ENCODE measurements around the gene CLMN. TPM values are rescaled to one million over a fixed set of nuclear protein-coding genes. Genes with fewer than 3 reads are reported as not detected.

The CLMN gene
- total RNA-seq, 2 donors from 2014 or later = 24.6 to 39.3 TPM

DNA sequence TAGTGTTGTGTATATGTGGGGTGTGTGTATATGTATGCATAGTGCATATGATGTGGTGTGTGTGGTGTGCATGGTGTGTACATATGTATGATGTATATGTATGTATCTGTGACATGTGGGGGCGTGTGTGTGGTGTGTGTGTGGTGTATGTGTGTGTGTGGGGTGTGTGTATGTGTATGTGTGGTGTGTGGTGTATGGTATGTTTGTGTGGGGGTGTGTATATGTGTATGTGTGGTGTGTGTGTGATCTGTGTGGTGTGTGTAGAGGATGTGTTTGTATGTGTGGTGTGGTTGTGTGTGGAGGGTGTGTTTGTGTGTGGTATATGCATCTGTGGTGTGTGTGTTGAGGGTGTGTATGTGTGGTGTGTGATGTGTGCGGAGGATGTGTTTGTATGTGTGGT, 61.6 kb downstream of the CLMN start:
- Histone ChIP-seq H3K4me1 (replicated peaks) (peaks cover 6% of the 10 kb centered on the region), H3K4me3 (no peak overlapping the region), H3K9me3 (no peaks in the 10 kb centered on the region), H3K27me3 (replicated peaks; ENCODE audit: insufficient read depth) (no peaks in the 10 kb centered on the region), H3K36me3 (no peaks in the 10 kb centered on the region), H3K27ac (no peak overlapping the region)
- intact Hi-C loops (cut with DNase I) = no loop called here
- 94% methylated on average over 2 of the region's 2 CpGs for WGBS
- TF ChIP-seq POLR2AphosphoS5 (IDR thresholded peaks at IDR 0.05) (no peak), POLR2A (IDR thresholded peaks at IDR 0.05) (no peak)
- TF ChIP-seq, protein P1, sequence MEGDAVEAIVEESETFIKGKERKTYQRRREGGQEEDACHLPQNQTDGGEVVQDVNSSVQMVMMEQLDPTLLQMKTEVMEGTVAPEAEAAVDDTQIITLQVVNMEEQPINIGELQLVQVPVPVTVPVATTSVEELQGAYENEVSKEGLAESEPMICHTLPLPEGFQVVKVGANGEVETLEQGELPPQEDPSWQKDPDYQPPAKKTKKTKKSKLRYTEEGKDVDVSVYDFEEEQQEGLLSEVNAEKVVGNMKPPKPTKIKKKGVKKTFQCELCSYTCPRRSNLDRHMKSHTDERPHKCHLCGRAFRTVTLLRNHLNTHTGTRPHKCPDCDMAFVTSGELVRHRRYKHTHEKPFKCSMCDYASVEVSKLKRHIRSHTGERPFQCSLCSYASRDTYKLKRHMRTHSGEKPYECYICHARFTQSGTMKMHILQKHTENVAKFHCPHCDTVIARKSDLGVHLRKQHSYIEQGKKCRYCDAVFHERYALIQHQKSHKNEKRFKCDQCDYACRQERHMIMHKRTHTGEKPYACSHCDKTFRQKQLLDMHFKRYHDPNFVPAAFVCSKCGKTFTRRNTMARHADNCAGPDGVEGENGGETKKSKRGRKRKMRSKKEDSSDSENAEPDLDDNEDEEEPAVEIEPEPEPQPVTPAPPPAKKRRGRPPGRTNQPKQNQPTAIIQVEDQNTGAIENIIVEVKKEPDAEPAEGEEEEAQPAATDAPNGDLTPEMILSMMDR (IDR thresholded peaks at IDR 0.05) = no peak
- no peak for DNase-seq (ENCODE audit: low spot score)

DNA sequence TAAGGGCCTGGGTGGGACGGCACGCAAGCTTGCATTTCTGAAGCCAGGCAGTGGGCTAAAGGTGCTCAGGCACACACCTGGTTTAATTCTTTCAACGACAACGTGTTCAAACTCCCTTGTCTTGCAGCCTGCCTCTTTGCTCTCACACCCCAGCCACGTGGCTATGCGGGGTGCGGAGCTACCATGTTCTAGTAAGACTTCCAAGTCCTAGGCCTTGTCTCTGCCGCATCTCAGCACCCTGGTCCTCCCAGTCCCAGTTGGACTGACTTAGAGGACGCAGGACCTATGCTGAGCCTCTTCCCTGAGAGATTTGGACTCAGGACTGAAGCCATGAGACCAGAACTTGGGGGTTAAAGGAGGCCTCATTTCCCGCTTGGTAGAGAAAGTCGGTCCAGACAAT, 62.2 kb downstream of the CLMN start:
- Histone ChIP-seq H3K4me1 (replicated peaks) (peaks cover 2% of the 10 kb centered on the region), H3K27me3 (replicated peaks; ENCODE audit: insufficient read depth) (no peaks in the 10 kb centered on the region), H3K27ac (no peak overlapping the region), H3K36me3 (no peaks in the 10 kb centered on the region), H3K9me3 (no peaks in the 10 kb centered on the region), H3K4me3 (no peak overlapping the region)
- 91% methylated on average over 11 of the region's 11 CpGs for WGBS
- intact Hi-C loops (cut with DNase I) = no loop called here
- no peak for DNase-seq (ENCODE audit: low spot score)
- TF ChIP-seq, protein P1 (IDR thresholded peaks at IDR 0.05) = no peak
- TF ChIP-seq POLR2A (IDR thresholded peaks at IDR 0.05) (no peak), POLR2AphosphoS5 (IDR thresholded peaks at IDR 0.05) (no peak)

DNA sequence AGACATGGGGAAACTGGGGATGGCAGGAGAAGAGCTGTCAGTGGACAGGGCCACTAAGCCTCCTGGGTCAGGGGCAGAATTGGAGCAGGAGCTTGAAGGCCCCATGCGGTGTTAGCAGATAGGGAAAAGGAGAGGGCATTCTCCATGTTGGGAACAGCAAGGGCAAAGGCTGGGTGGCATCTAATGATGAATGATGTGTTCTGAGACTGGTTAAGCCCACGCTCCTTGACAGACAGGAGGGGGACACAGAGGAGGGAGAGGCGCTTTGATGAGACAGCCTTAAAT, 63.0 kb downstream of the CLMN start:
- Histone ChIP-seq H3K27ac (no peak overlapping the region), H3K4me1 (replicated peaks) (no peaks in the 10 kb centered on the region), H3K4me3 (no peak overlapping the region), H3K36me3 (no peaks in the 10 kb centered on the region), H3K9me3 (no peaks in the 10 kb centered on the region), H3K27me3 (replicated peaks; ENCODE audit: insufficient read depth) (no peaks in the 10 kb centered on the region)
- DNase-seq (ENCODE audit: low spot score) = no peak
- intact Hi-C loops (cut with DNase I) = no loop called here
- no peak for TF ChIP-seq POLR2AphosphoS5 (IDR thresholded peaks at IDR 0.05)
- TF ChIP-seq POLR2A (IDR thresholded peaks at IDR 0.05) = no peak
- TF ChIP-seq, protein P1 (IDR thresholded peaks at IDR 0.05) = no peak
- 94% methylated on average over 3 of the region's 3 CpGs for WGBS

DNA sequence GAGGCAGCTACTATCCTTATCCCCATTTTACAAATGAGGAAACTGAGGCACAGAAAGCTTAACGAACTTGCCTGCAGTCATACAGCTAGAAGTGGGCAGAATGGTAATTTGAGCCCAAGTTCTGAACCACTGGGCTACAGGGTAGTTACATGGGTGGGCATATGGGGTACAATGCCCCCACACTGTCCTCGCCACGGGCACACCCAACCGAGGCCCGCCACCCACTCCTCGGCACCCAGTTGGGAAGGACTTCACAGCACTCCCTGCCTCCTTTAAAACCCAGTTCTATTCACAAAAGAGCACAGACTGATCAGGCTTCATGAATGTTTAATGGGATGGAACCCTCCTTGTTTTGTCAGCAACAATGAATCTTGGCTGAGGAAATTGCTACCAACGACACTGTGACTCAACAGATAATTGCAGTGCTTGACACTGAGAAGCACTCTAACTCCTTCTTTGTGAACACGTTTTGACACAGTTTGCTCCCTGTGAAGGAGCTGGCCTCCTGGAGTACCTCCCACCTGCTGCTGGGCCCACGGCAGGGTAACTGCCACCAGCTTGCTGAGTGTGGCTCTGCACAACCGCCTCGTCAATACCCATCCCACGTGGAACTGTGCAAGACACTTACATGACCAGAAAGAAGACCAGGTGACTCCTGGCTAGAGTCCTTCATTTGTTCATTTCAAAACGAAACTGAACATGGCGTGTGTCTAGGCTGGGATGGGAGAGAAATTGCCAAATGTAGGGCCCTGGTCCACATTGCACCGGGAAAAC, 63.5 kb downstream of the CLMN start:
- Histone ChIP-seq H3K4me3 (no peak overlapping the region), H3K4me1 (replicated peaks) (no peaks in the 10 kb centered on the region), H3K36me3 (no peaks in the 10 kb centered on the region), H3K27ac (no peak overlapping the region), H3K27me3 (replicated peaks; ENCODE audit: insufficient read depth) (no peaks in the 10 kb centered on the region), H3K9me3 (no peaks in the 10 kb centered on the region)
- DNase-seq (ENCODE audit: low spot score) = no peak
- 79% methylated on average over 15 of the region's 15 CpGs for WGBS
- TF ChIP-seq, protein P1 (IDR thresholded peaks at IDR 0.05) = no peak
- no peak for TF ChIP-seq POLR2AphosphoS5 (IDR thresholded peaks at IDR 0.05)
- TF ChIP-seq POLR2A (IDR thresholded peaks at IDR 0.05) = no peak
- intact Hi-C loops (cut with DNase I) = no loop called here

DNA sequence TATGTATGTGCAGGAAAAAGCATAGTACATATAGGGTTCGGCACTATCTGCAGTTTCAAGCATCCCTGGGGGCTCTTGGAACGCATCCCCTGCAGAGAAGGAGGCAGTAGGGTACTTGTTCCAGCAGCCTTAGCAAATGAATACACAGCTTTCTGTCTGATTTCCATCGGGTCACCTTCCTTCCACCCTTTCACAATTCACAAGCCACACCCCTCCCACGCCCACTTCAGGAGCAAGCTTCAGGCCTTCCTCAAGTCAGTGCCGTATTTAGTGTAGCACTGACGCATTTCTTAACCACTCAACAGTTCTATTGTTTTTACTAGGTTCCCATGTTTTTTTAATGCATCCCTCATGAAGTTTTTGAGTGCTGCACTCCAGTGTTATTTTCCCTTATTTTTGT, 64.2 kb downstream of the CLMN start:
- Histone ChIP-seq H3K9me3 (no peaks in the 10 kb centered on the region), H3K4me3 (no peak overlapping the region), H3K27ac (no peak overlapping the region), H3K36me3 (no peaks in the 10 kb centered on the region), H3K4me1 (replicated peaks) (no peaks in the 10 kb centered on the region), H3K27me3 (replicated peaks; ENCODE audit: insufficient read depth) (no peaks in the 10 kb centered on the region)
- WGBS = 37% methylated on average over 6 of the region's 6 CpGs
- intact Hi-C loops (cut with DNase I) = no loop called here
- TF ChIP-seq, protein P1 (IDR thresholded peaks at IDR 0.05) = no peak
- TF ChIP-seq POLR2A (IDR thresholded peaks at IDR 0.05) (no peak), POLR2AphosphoS5 (IDR thresholded peaks at IDR 0.05) (no peak)
- peak; percentile 42 for DNase-seq (ENCODE audit: low spot score)

Data from prostate gland (tissue), 2 donors.